Progenitor cell of endocrine pancreas (in vitro differentiated cells): ENCODE results near the gene CDK14. TPM values are rescaled to one million over a fixed set of nuclear protein-coding genes. Genes with fewer than 3 reads are reported as not detected.

Source experiments
- DNase-seq: peaks from one replicate; pipeline ENCODE4 v3.0.0; 2021; ENCODE audit warnings: low spot score; ENCODE audit not compliant: unreplicated experiment
- H3K27ac Mint-ChIP-seq: 2 replicates; pipeline ENCODE4 v1.8.0; 2021; ENCODE audit warnings: mild to moderate bottlenecking, moderate library complexity, mixed read lengths
- H3K27me3 Mint-ChIP-seq: 2 replicates; pipeline ENCODE4 v1.8.0; 2021; ENCODE audit warnings: mixed read lengths
- H3K36me3 Mint-ChIP-seq: 2 replicates; pipeline ENCODE4 v1.8.0; 2022; ENCODE audit warnings: mixed read lengths; ENCODE audit not compliant: insufficient read depth
- H3K4me1 Mint-ChIP-seq: 2 replicates; pipeline ENCODE4 v1.8.0; 2021; ENCODE audit warnings: low read depth, mixed read lengths
- H3K4me3 Mint-ChIP-seq: 2 replicates; pipeline ENCODE4 v1.8.0; 2021; ENCODE audit warnings: low read depth, mild to moderate bottlenecking, moderate library complexity, mixed read lengths
- H3K9me3 Mint-ChIP-seq: 2 replicates; pipeline ENCODE4 v1.8.0; 2021; ENCODE audit warnings: low read depth, mixed read lengths
- total RNA-seq: library from RNA; stranded (reverse); gene quantifications from 2 replicates; pipeline ENCODE4 v1.2.1, GENCODE V29; 2021
- TF ChIP-seq, protein P1 (sequence below): fragments of 200-600 bp; sonication (generic); IDR thresholded peaks from one replicate; pipeline ENCODE4 v1.5.0; 2021; ENCODE audit warnings: antibody characterized with exemption, mild to moderate bottlenecking; ENCODE audit not compliant: unreplicated experiment

CDK14 gene
- total RNA-seq, 1 donor from 2014 or later: 117 TPM

DNA sequence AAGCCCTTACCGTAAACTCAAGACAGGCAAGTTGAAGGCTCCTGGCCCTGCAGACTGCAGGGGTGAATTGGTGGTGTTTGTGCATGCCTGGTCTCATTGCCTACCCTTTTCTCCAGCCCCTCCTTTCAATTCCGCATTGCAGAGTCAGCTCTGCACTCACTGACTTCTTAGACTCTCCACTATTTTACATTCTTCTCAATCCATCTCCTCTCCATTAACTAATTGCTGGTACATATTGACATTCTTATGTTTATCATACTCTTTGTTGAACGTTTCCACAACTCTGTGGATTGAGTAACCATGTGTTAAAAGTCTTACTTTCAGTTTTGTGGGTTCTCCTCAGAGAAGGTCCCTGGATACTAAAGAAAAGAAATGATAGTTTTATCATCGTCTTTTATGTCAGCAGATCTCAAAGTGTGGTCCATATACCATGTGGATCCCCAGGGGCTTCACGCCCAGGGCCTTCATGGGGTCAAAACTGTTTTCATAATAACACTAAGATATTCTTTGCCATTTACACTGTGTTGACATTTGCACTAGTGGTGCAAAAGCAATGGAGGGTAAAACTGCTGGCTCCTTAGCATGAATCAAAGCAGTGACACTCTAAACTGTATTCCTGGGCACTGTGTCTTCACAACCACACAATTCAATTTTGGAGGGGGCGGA lies 532.7 kb downstream of the CDK14 start:
- no peak overlapping the region for H3K4me3 Mint-ChIP-seq
- H3K27me3 Mint-ChIP-seq: no peaks in the 10 kb centered on the region
- TF ChIP-seq, protein P1, sequence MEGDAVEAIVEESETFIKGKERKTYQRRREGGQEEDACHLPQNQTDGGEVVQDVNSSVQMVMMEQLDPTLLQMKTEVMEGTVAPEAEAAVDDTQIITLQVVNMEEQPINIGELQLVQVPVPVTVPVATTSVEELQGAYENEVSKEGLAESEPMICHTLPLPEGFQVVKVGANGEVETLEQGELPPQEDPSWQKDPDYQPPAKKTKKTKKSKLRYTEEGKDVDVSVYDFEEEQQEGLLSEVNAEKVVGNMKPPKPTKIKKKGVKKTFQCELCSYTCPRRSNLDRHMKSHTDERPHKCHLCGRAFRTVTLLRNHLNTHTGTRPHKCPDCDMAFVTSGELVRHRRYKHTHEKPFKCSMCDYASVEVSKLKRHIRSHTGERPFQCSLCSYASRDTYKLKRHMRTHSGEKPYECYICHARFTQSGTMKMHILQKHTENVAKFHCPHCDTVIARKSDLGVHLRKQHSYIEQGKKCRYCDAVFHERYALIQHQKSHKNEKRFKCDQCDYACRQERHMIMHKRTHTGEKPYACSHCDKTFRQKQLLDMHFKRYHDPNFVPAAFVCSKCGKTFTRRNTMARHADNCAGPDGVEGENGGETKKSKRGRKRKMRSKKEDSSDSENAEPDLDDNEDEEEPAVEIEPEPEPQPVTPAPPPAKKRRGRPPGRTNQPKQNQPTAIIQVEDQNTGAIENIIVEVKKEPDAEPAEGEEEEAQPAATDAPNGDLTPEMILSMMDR: no peak
- peaks cover 7% of the 10 kb centered on the region for H3K36me3 Mint-ChIP-seq
- peaks cover 6% of the 10 kb centered on the region for H3K4me1 Mint-ChIP-seq
- H3K27ac Mint-ChIP-seq: no peak overlapping the region
- no peaks in the 10 kb centered on the region for H3K9me3 Mint-ChIP-seq
- DNase-seq: no peak

DNA sequence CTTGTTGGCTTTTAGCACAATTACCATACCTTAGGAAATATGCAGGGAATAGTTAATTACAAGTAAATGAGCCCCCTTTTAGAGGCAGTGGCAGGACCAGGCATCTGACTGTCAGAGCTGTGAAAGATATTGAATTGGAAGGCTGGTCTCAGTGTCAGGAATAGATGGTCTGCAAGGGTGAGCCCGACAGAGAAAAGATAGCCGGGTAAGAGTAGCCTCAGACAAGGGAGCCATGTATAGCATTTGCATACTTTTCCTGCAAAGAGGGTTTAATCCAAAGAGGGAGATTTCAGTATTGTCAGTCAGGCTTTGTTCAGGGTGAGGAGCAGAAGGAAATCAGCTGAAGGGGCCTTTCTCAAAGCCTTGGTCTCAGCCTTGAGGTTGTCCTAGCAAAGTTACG lies 539.2 kb downstream of the CDK14 start:
- Mint-ChIP-seq H3K27ac (no peak overlapping the region), H3K4me1 (peaks cover 17% of the 10 kb centered on the region), H3K27me3 (no peaks in the 10 kb centered on the region), H3K36me3 (peaks cover 8% of the 10 kb centered on the region), H3K9me3 (no peaks in the 10 kb centered on the region), H3K4me3 (no peak overlapping the region)
- TF ChIP-seq, protein P1: no peak
- no peak for DNase-seq

DNA sequence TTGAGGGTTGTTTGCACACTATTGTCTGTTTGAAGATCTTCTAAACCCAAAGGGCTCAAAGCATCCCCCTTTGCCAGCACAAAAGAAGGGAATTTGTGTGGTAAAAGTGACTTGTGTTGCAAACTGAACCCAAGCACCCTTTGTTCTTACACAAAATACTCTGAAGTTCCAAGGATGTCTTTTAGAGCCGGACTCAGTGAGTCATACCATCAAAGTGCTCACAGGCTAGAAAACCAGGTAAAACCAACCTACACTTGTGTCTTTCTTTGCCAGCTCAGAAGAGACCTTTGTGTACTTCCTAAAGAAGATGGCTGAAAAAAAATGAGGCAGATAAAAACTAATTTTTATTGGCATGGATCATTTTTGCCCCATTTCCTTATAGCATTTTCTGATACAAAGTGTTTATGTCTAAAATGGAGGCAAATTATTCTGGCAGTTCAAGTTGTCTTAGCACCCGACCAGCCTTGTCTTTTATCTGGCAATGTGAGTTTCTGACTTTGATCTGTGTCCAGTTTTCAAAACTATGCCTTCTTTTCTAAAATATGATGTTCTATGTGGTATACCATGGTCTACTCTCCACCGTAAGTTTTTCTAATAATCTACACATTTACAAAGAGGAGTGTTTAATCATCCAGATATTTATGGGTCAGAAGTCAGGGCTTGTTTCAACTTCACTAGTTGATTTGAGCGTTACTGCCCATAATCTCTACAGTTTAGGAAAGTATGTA lies 539.7 kb downstream of the CDK14 start:
- Mint-ChIP-seq H3K27ac (no peak overlapping the region), H3K27me3 (no peaks in the 10 kb centered on the region), H3K9me3 (no peaks in the 10 kb centered on the region), H3K4me3 (no peak overlapping the region), H3K36me3 (peaks cover 7% of the 10 kb centered on the region), H3K4me1 (peaks cover 17% of the 10 kb centered on the region)
- no peak for DNase-seq
- TF ChIP-seq, protein P1: no peak

DNA sequence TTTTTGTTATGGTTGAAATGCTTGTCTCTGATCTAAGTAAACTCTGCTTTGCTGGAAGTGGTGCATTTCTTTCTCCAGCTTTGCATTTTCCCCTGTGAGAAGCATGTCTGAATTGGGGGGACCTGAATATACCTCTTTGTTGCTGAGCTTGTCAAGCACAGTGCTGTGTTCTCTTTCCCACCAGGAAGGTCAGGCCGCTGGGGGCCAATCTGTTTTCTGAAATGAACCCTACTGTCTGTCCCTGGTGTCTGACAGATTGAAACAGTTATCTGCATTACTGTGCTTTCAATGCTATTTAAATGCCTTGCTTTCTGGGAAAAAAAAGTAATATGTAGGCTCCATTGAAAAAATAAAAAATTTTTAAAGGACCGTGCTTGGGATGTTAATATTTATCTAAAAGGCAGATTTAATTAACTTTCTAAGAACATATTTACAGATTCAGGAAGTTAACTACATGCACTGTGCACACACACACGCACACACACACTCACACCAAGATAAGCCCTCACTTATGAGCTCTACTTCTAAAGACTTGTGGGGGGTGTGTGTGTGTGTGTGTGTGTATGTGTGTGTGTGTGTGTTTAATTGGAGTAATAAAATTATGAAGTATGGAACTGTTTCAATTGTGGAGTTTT lies 541.1 kb downstream of the CDK14 start:
- Mint-ChIP-seq H3K4me3 (no peak overlapping the region), H3K27me3 (no peaks in the 10 kb centered on the region), H3K9me3 (no peaks in the 10 kb centered on the region), H3K27ac (no peak overlapping the region), H3K4me1 (peaks cover 17% of the 10 kb centered on the region), H3K36me3 (peaks cover 4% of the 10 kb centered on the region)
- TF ChIP-seq, protein P1: no peak
- DNase-seq: no peak

DNA sequence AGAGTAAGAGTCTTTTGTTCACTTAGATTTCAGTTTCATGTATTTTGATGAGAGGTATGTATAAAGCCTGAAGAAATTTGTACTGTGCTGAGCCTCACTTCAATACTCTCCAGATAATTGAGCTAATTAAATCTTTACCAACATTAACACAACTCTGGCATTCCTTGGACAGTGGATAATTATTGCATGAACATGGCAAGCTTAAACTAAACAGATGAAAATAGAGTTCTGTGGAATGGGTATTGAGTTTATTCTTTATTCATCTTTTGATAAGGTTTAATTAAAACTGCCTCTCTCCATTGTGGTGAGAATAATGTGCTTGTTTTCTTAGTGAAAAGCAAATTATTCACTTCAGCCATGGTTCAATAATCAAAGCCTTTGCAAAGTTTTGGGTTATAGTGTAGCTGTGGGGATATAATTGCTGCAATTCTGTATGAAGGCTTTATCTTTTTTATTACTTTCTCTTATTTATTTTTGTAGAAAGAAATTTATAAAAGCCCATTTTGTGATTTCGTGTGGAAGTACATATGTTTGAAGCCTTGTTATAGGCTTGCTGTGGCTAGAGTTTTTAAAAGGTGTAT lies 541.8 kb downstream of the CDK14 start:
- Mint-ChIP-seq H3K4me3 (no peak overlapping the region), H3K36me3 (peaks cover 5% of the 10 kb centered on the region), H3K4me1 (peaks cover 17% of the 10 kb centered on the region), H3K9me3 (no peaks in the 10 kb centered on the region), H3K27ac (no peak overlapping the region), H3K27me3 (no peaks in the 10 kb centered on the region)
- no peak for DNase-seq
- TF ChIP-seq, protein P1: no peak
